NCI-H1417 treated with DMSO at 0.1 percent for 48 hours (cell line): ENCODE results near the gene RTN4RL1.

ENCODE experiments used
- DNase-seq: peaks from one replicate; lab custom pipeline; 2025; lab: John Stamatoyannopoulos, UW

The RTN4RL1 gene

DNA sequence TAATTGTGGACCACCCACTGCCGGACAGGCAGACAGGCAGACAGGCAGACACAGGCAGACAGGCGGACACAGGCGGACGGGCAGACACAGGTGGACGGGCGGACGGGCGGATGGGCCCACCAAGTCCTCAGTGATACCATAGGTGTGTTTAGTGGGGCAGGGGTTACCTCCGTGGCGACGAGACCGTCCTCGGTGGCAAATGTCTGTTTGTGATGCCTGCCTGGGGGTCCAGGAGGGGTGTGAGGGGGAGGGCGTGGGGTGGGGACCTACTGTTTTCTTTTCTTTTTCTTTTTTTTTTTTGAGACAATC is 76.7 kb downstream of the RTN4RL1 start:
- no peak for DNase-seq

DNA sequence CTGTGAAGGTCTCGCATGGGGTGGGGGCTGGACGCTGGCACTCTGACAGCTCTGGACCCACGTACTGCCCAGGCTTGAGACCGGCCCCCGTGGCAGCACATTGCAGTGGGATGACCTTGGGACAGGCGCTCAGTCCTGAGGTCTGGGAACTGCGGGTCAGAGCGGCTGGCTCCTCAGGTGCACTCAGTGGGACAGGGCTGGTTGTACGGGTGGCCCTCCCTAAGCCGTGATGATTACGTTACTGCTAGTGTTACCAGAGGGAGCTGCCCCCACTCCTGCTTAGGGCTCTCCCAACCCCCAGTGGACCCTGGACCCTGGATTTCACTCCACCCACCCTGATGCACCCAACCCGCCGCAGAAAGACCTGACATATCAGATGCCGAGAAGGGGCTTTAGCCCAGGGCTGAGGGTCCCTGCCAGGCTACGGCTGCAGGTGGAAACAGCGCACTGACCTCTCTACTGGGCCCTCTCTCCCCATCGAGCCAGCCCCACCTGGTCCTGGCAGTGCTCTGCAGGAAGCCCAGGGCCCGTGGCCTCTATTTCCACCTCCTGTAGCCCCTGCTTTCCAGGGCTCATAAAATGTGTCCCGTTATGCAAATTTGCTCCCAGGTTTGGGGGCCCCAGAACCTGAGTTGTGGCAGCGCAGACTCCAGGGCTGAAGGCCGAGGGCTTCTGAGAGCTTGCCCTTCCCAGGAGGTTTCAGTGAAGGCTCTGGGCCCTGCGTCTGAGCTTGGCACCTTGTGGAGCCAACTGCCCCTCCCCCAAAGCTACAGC is 77.2 kb downstream of the RTN4RL1 start:
- DNase-seq = no peak

DNA sequence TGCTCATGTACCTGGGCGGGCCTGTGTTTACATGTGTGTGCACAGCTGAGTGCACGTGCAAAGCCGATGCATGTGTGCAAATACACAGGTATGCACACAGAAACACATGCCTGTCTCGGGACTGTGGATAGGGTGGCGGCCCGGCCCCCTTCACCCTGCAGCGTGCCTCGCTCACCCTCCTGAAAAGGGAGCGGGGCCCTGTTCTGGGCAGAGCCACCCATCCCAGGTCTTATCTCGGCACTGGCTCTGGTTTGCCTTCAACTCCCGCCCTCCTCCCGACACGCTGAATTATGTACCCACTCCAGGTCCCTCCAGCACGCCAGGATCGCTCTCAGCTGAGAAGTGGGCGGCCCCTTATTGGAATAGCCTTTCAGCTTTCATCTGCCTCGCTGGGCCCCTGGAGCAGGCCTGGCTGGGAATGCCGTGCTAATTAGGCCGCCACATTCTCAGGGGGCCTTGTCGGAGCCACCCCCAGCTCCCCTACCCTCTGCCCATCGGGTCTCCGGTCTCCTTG is 77.8 kb downstream of the RTN4RL1 start:
- DNase-seq = no peak

DNA sequence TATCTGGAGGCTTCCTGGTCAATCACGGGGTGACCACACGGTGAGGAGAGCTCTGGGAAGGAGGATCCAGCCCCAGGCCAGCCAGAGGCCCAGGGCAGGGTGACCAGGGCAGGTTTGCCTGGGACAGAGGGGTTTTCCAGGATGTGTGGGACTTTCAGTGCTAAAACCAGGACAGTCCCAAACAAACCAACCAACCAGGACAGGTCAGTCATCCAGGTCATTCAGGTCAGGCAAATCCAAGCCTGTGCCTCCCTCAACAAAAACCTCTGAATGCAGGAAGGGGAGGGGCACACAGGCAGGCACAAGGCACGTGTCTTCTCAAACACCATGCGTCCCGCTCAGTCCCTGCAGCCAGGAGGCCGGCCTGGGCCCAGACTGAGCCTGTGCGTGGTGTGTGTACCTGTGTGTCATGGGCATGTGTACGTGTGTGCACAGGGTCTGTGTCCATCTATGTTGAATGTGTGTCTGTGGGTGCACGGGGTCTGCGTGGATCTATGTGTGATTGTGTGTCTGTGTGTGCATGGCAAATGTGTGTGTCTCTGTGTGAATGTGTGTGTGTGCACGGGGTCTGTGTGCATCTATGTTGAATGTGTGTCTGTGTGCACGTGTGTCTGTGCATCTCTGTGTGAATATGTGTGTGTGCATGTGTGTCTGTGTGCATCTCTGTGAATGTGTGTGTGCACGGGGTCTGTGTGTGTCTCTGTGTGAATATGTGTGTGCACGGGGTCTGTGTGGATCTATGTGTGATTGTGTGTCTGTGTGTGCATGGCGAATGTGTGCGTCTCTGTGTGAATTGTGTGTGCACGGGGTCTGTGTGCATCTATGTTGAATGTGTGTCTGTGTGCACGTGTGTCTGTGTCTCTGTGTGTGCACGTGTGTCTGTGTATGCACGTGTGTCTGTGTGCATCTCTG is 78.9 kb downstream of the RTN4RL1 start:
- DNase-seq = no peak

DNA sequence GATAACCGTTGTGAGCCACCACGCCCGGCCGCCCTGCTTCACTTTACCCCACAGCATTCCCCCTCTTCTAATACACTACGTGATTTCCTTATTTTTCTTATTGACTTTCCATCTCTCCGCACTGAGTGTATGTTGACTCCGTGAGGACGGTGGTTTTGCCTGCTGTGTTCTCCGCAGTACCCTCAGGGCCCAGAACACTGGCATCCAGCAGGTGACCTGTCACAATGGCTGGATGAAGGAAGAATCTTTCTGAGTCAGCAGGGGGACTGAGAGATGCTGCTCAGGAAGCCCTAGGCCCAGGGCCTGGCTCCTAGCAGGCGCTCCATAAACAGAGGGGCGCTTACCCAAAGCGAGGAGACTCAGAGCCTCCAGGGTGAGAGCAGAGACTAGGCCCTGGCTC is 79.5 kb downstream of the RTN4RL1 start:
- DNase-seq = no peak

DNA sequence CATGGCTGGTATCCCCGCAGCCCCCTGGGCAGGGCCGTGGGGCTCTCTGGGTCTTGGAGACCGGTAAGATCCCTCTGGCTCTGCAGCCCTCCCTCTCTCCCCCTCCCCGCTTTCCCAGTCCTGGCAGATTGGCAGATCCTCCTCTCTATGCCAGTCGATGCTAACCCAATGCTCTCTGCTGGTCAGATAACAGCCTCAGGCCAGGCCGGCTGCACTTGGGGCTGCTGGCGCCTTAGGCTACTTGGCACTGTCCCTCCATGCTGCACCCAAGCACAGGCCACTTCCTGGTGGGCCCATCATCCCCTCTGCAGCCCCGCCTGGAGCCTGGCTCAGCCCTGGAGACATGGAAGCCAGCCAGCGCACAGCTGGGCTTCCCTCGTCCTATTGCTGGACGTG is 81.7 kb downstream of the RTN4RL1 start:
- DNase-seq = no peak

DNA sequence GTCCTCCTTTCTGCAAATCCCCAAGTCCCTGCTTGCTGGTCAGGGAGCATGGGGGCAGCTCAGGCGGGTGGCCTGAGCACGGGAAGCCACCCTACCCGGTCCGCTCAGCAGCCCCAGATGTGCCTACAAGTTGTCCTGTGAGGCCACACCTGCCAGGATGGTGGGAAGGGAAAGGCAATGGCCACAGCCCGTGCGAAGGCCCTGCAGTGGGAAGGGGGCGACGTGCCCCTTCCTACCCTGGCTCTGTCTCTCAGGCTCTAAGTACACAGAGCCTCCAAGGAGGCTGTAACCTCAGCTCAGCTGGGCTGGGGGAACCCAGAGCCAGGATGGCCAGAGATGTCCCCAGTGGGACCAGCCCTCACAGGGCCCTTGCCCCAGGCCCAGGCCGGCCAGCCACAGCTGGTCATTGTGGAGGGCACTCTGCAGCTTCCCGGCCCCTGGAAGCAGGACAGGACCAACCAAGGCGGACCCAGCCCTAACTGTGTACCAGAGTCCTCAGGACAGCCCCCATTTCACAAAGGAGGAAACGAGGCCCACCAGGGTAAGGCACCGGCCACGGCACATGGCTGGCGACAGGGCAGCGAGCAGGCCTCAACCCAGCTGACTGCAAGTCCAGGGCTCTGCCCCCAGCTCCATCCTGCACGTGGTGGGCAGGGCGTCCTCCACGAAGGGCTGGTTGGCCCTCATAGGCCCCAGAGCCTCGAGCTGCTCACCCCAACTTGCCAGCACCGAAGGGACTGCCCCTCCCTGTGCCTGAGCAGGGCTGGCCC is 82.3 kb downstream of the RTN4RL1 start:
- no peak for DNase-seq

DNA sequence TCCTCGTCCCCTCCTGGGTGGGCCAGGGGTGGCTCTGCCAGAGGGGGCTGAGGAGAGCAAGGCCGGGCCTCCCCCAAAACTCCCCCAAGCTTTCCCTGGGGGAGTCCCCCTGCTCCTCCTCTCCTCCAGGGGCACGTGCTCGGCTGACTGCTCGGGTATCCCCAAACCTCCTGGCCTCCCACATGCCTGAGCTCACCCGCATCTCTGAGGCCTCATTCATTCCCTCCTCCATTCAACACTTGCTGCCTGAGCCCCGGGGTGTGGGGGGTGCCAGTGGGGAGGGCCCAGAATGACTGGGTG is 83.1 kb downstream of the RTN4RL1 start:
- no peak for DNase-seq

DNA sequence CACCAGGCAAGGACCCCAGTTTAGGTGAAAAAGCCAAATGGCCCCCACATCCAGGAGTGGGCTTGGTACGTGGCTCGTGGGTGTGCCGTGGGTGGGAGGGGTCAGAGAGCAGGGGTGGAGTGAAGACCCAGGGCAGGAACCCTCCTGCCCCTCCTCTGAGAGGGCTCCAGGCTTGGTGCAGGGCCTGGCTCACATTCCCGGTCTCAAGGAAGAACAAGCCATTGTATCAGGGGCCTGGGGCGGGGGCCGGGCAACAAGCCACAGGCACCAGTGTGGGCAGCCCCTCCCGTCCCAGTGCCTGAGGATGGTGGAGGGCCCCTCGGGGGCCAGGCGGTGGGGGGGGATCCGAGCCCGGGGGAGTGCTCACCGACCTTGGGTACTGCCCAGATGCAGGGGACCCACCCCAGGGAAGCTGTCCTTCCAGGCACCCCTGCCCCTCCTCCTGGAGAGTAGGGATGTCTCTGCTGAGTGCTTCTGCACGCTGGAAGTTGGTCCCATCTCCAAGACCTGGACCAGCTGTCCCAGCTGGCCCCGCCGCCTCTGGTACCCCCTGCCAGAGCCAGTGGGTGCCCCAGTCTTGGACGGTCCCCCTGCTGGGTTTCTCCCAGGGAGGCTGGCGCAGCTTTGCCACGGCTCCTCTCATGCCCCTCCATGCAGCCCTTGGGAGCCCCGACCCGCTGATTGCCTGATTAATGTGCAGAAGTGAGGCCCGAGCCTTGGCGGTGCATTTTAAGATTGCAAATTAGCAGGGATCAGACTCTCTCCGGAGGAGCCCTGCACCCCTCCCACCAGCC is 83.7 kb downstream of the RTN4RL1 start:
- no peak for DNase-seq

DNA sequence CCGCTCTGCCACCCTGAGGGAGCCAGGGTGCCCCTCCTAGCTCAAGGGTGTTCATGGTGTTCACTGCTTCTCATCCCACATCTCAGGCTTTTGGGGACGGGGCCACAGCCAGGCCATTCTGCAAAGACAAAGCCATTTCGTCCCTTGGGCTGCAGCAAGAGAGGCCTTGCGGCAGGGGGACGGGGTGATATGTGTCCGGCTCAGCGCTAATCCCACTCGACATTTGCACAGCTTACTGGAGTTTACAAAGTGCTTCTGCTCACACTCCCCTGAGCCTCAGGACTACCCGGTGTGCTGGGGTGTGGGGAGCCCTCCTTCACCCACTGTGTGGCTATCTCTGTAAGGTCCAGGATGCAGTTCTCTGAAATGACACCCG is 84.3 kb downstream of the RTN4RL1 start:
- no peak for DNase-seq

DNA sequence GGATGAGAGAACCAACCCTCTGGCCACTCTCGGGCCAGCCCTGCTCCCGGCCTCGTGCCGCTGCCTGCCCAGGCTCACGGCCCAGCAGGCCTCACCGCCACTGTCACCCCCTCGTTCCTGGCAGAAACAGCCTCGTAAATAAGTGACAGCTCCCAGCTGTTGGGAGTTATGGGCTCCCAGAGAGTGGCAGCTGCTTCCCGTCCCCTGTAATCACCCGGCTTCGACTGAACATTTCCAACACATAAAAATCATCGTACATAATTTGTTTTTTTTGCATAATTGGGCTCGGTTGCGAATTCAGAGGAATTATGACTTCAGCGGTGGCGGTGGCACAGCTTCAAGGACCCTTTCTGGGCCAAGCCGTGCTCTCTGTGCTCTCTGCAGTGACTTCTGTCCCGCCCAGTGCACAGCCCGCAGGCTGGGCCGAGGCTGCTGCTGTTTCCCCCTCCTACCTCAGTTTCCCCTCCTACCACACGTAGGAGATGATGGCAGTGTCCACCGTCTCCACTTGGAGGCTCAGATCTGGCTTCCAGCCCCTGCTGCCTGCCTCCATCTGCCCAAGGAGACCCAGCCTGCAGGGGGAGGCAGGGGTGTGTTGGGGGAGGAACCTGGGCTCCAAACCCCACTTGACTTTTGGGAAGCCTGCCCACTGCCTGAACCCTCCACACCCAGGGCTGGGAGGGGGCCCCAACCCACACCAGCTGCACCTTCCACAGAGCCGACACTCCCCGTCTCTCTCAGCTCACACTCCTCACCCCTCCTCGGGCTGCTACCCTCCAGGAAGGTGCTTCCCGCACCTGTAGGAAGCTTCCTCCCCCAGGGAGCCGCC is 84.9 kb downstream of the RTN4RL1 start:
- DNase-seq = no peak

DNA sequence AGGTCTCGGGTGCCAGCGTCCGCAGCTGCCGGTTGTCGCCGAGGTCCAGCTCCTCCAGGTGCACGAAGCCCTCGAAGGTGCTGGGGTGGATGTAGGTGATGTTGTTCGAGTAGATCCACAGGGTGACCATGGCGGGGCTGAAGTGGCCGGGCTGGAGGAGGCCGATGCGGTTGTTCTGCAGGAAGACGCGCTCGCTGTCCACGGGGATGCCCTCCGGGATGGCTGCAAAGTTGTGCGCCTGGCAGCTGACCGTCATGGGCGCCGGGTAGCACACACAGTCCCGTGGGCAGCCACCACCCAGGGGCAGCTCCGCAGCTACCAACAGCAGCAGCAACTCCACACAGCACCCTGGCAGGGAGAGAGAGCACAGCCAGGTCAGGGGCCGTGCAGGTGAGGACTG is 87.7 kb downstream of the RTN4RL1 start:
- no peak for DNase-seq

DNA sequence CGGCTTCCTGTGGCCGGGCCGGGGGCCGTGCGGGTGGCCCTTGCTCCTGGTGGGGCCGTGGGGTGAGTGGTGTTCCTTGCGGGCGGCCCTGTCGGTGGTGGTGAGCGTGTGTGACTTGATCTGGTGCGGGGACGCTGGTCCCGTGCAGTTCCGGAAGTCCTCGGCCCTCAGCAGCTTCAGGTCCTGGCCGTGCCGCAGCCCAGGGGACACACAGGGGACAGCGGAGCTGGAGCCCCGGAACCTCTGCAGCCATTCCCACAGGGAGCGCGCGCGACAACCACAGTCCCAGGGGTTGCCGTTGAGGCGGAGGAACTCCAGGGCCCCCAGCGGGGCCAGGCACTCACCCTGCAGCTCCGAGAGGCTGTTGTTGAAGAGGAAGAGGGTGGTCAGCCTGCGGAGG is 88.4 kb downstream of the RTN4RL1 start:
- no peak for DNase-seq

DNA sequence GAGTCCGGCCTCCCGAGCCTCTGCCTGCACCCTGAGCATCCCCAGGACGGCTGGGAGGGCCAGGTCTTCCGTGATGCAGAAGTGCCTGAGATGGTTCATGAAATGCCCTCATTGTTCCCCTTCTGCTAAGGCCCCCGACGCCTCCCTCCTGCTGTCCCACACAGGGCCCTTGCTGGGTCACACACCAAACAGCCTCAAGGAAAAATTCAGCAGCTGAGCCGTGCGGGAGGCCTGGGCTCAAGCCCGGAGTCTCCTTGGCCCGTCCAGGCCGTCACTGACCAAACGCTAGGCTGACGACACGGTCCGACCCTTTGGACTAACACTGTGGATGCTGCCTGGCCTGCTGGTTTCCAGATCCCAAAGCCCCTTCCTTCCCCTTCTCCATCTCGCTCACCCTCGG is 90.2 kb downstream of the RTN4RL1 start:
- DNase-seq = no peak

DNA sequence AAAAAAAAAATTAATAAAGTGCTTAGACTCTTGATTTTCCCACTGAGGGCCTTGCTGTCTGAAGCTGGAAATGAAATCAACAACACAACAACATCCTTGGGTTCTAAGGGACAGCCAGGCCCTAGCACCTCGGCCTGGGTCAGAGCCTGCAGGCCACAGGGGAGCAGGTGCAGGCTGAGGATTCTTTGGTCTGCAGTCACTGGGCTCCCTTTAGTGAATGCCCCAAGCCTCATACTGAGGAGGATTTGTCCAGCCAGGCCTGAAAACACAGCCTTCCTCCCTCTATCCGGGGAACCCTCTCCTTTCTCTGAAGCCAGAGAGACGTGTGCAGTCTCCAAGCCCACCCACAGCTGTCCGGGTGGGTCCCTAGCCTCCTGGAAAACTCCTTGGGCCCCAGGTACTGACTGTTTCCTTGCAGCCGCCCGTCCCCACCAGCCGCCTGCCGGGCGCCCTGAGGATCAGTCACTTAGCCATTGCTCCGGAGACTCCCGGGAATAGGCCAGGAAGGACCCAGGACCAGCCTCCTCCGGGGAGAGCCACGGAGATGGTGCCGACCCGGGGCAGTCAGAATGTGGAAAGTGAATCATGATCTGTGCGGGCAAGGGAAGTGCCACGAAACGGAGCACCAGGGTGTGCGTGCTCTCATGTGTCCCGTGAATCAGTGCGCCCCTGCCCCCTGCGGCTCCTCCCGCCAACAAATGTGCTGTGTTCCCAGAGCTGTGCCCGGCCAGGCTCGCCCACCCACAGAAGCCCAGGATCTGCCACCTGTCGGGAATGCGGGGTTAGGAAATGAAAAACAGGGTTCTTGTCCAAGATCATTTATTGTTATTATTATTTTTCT is 91.0 kb downstream of the RTN4RL1 start:
- DNase-seq = no peak

DNA sequence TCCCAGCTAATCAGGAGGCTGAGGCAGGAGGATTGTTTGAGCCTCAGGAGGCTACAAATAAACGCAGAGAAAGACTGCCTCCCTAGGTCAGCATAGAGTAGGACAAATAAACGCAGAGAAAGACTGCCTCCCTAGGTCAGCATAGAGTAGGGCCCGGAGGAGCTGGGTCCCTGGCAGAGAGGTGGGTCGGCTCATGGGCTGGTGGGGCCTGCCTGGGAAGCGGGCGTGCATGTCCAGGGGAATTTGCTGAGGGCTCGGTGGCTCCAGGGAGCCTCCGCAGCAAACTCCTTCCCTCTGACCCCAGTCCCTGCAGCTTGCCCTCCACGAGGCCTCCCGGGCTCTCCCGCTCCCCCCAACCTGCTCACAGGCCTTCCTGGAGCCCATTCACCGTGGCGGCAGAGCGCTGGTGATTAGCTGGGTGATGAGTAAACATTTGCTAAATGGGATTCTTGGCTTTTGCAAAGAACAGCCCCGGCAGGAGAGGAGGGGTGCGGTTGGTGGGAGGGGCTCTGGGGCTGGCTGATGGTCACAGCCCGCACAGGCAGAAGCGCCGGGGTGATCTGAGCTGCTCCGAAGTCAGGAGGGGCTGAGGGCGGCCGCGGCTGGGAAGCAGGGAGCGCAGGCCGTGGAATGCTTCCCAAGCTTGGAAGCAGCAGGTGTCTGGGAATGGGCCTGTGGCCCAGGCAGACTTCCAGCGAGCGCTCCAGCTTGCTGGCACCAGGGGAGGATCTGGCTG is 93.1 kb downstream of the RTN4RL1 start:
- DNase-seq = no peak

DNA sequence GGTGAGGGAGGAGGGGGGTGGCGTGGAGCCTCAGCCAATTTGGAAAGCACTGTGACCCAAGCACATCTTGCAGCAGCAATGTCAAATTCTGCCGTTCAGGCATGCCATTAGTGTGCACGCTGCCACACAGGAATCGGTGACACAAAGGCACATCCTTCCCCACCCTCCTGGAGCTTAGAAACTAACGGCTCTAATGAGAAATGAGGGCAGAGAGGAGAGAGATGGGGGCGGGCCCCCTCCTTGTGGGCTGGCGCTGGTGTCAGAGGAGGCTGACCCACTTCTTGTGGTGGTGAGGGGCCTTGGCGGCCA is 94.8 kb downstream of the RTN4RL1 start:
- no peak for DNase-seq

DNA sequence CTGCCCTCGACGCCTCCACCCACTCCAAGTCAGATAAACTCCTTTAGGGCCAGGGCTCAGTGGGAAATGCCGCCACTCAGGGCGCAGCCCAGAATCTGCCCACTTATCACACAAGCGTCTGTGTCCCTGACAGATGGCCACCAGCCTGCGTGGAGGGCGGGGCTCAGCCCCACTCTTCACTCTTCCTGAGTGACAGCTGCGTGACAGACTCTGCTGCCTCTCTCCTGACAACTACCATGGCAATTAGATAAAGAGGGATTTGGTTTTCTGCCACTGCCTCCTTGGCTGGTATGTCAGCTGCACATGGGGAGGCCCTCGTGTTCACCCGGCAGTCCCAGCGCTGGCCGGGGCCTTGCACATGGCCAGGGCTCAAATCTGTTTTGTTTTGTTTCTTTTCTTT is 96.2 kb downstream of the RTN4RL1 start:
- no peak for DNase-seq

DNA sequence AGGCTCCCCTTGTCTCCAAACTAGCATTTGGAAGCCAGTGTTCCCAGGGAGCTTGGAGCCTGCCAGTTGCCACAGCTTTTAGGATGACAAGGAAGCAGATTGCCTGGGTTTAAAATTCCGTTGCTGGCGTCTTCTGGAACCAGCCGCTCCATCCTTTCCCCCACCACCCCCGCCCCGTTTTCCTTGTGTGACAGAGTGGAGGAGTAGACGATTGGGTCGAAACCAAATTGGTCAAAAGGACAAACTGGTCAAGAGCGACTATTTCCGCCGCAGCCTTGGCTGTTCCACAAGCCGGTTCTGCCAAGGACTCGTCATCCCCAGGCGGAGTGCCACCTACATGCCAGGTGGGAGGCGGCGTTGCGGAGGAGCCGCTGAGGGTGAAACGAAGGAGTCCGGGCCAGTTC is 104.2 kb downstream of the RTN4RL1 start:
- DNase-seq = no peak

DNA sequence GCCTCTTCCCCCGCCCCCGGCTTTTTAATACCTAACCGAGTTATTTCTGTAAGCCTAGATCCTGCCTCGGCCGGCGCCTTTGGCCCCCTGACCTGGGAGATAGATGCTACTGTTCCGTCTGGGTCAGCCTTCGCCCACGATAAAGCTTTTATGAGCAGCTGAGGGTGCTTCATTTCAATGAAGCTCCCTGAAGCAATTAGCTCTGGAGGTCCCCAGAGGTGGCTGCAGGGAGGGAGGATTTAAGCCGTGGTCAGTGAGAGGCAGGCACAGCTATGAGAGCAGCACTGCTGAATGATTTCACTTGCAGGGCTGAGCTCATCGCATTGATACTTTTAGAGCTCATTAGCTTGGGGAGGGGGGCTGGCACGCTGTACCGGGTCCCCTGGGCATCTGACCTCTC is 105.9 kb downstream of the RTN4RL1 start:
- DNase-seq = no peak
